Measurements from ENCODE around the gene CCDC14. TPM values are rescaled to one million over a fixed set of nuclear protein-coding genes. Genes with fewer than 3 reads are reported as not detected.

The CCDC14 gene
- total RNA-seq, 1 experiment from 2014 or later = 62.5 TPM

GRCh38 chr3:123941121-123941520, 19.9 kb downstream of the CCDC14 start:
- H3K18ac ChIP-seq (ENCODE audit: insufficient read length, low read depth, low read length) = no peak overlapping the region
- H3K4me1 Mint-ChIP-seq = no peaks in the 10 kb centered on the region
- no peak overlapping the region for H3K27ac ChIP-seq (ENCODE audit: insufficient read length, low read depth, low read length)
- no peak overlapping the region for H3K9ac ChIP-seq (ENCODE audit: extremely low read depth, insufficient read length, low read length)
- no peaks in the 10 kb centered on the region for H3K23me2 ChIP-seq (ENCODE audit: insufficient read length, low read depth, low read length, poor library complexity, severe bottlenecking)
- H4K20me1 ChIP-seq (ENCODE audit: control insufficient read depth, insufficient read depth, insufficient read length) = no peaks in the 10 kb centered on the region
- H3K14ac ChIP-seq (ENCODE audit: insufficient read depth, low read length) = no peak overlapping the region
- H3K36me3 Mint-ChIP-seq (ENCODE audit: insufficient read depth in 1 of 3, low read depth in 3 of 3) = peaks cover 7 to 58% (median 38%) of the 10 kb centered on the region in 3 experiments; a peak in 5 of 7 replicates
- H3K79me2 ChIP-seq (ENCODE audit: insufficient read depth, low read length) = no peaks in the 10 kb centered on the region
- no peaks in the 10 kb centered on the region for H3K9me3 ChIP-seq (ENCODE audit: control insufficient read depth, low read depth, low read length)
- H2AFZ ChIP-seq (ENCODE audit: low read length) = no peak overlapping the region
- WGBS (ENCODE audit: extremely low coverage, insufficient read length, low lambda C conversion rate) = no CpG with 5 or more reads among the region's 2 CpGs
- H3K56ac ChIP-seq (ENCODE audit: insufficient read length, low read depth, low read length) = no peak overlapping the region
- no peak for DNase-seq
- TF ChIP-seq CTCF (conservative IDR thresholded peaks at IDR 0.05) = no peak
- H2BK120ac ChIP-seq (ENCODE audit: low read depth, low read length, poor library complexity, severe bottlenecking) = no peak overlapping the region
- H3K79me1 ChIP-seq (ENCODE audit: insufficient read depth, low read depth, low read length, poor library complexity, severe bottlenecking) = no peaks in the 10 kb centered on the region
- no peak overlapping the region for H4K8ac ChIP-seq (replicated peaks; ENCODE audit: insufficient read length, low read depth, low read length)
- no peaks in the 10 kb centered on the region for H3K4me1 ChIP-seq (ENCODE audit: insufficient read depth, low read length)
- no peaks in the 10 kb centered on the region for H3K27me3 Mint-ChIP-seq (ENCODE audit: low read depth)
- no peak overlapping the region for H2BK15ac ChIP-seq (ENCODE audit: low read depth, low read length)
- H4K5ac ChIP-seq (ENCODE audit: insufficient read length, low read depth, low read length) = no peak overlapping the region
- no peaks in the 10 kb centered on the region for H3K27me3 ChIP-seq (ENCODE audit: insufficient read depth, low read length)
- H2BK5ac ChIP-seq (ENCODE audit: insufficient read length, low read length) = no peak overlapping the region
- H4K91ac ChIP-seq (ENCODE audit: insufficient read length, low read depth, low read length) = no peak overlapping the region
- H2BK20ac ChIP-seq (ENCODE audit: low read depth, low read length, poor library complexity, severe bottlenecking) = no peak overlapping the region
- H3T11ph ChIP-seq (ENCODE audit: low read length) = no peak overlapping the region
- no peaks in the 10 kb centered on the region for H3K9me3 Mint-ChIP-seq
- H2BK12ac ChIP-seq (ENCODE audit: insufficient read length, low read depth, low read length) = no peak overlapping the region
- H2AK5ac ChIP-seq (ENCODE audit: insufficient read length, low read length) = no peak overlapping the region
- H3K27ac Mint-ChIP-seq = no peak overlapping the region
- H3K23ac ChIP-seq (ENCODE audit: insufficient read length, low read depth, low read length) = no peak overlapping the region
- no peak overlapping the region for H3K4me2 ChIP-seq (ENCODE audit: insufficient read depth, insufficient read length, low read length)
- no peak overlapping the region for H3K4ac ChIP-seq (ENCODE audit: low read depth, low read length)
- no peak overlapping the region for H3K4me3 Mint-ChIP-seq

Data from H9 (cell line).